Ovary (tissue), 9 donors: ENCODE results near the gene C1orf115. TPM values are rescaled to one million over a fixed set of nuclear protein-coding genes. Genes with fewer than 3 reads are reported as not detected.

Source experiments
- DNase-seq, 5 donors: peaks; one replicate each; pipeline ENCODE4 v3.0.0-alpha.2; 2019 to 2020
- H3K27ac ChIP-seq, 2 donors: fragments of 200-600 bp; one replicate each; pipeline versions ENCODE4 v1.5.1 to v1.8.0; 2019 to 2022
- H3K27me3 ChIP-seq: fragments of 200-600 bp; one replicate; pipeline ENCODE4 v1.8.0; 2022
- H3K36me3 ChIP-seq: fragments of 200-600 bp; sonication (generic); one replicate; pipeline ENCODE4 v1.5.1; 2019
- H3K4me1 ChIP-seq: one replicate; pipeline ENCODE4 v1.8.1; 2013; ENCODE audit warnings: mild to moderate bottlenecking, moderate library complexity; ENCODE audit not compliant: insufficient read depth
- H3K4me3 ChIP-seq: fragments of 200-600 bp; sonication (generic); one replicate; pipeline ENCODE4 v1.5.1; 2017
- H3K9me3 ChIP-seq, 2 donors: fragments of 200-600 bp in 1 of 2; sonication (generic) in 1 of 2; one replicate each; pipeline versions ENCODE4 v1.5.1 to v1.8.1; 2013 to 2019; ENCODE audit warnings: mild to moderate bottlenecking in 1 of 2, moderate library complexity in 1 of 2
- CTCF ChIP-seq, 3 donors: fragments of 450-650 bp in 2 of 3; fragments of 200-600 bp in 1 of 3; IDR thresholded peaks; one replicate each; pipeline versions ENCODE4 v1.5.1 to v1.8.0; 2016 to 2022; ENCODE audit warnings: antibody characterized with exemption in 3 of 3, mild to moderate bottlenecking in 1 of 3
- EP300 ChIP-seq: sonication (generic); formaldehyde crosslinking; IDR thresholded peaks from one replicate; pipeline ENCODE4 v1.6.1; 2017; ENCODE audit warnings: antibody characterized with exemption
- POLR2A ChIP-seq: fragments of 450-650 bp; IDR thresholded peaks from one replicate; pipeline ENCODE4 v1.6.1; 2017; ENCODE audit warnings: antibody characterized with exemption, mild to moderate bottlenecking, moderate library complexity
- WGBS, 3 donors: extraction: QIAGEN DNeasy Blood & Tissue Kit in 1 of 3; methylation state at CpG; one replicate each; pipeline versions ENCODE4 v1.1.5 to v1.1.7; 2013 to 2017; 5-methylcytosine and 5-hydroxymethylcytosine counted together
- intact Hi-C, 4 donors: fragments of 100-400 bp; cut with DNase I; formaldehyde crosslinking; loops; one replicate each; pipeline versions ENCODE4 v1.11.0 to v1.15.1; 2022 to 2023
- polyA plus RNA-seq, 2 donors: library from polyadenylated mRNA; stranded (reverse); fragments of 200-250 nt in 1 of 2; fragments of 350-450 nt in 1 of 2; fragmentation: Illumina TruSeq in 1 of 2; extraction: RNeasy Lipid Tissue Mini Kit (QIAGEN cat#74804) in 1 of 2; gene quantifications; one replicate each; pipeline ENCODE4 v1.2.3, GENCODE V29; 2013 to 2014
- total RNA-seq, 7 donors: library from RNA; depleted of rRNA in 2 of 7; stranded (reverse); fragments of >200 nt in 2 of 7; fragmentation: NEBNext Ultra II Directional in 3 of 7; extraction: Animal tissue kit (Norgen Biotek cat#: 25700) in 3 of 7; gene quantifications; one replicate each; pipeline versions ENCODE4 v1.1.0 to v1.2.4, GENCODE V29; 2016 to 2023
- donor health status: DM: no; HTN: no; CAD: no; lungs with moderate emphysema.
- donor health status: DM: no; HTN: no; CAD: no.
- donor health status: Bipolar disorder and iron deficiency.
- donor health status: DM: yes; HTN: yes; CAD: no.
- donor health status: DM: no; HTN: no; CAD: no.
- donor health status: DM: yes; HTN: yes; CAD: no.

C1orf115 gene
- total and polyA plus RNA-seq, 9 donors: 10.0 to 23.8 (median 17.6) TPM

- H3K27me3 ChIP-seq: no peaks in the 10 kb centered on the region
- H3K4me3 ChIP-seq: no peak overlapping the region
- intact Hi-C loops: loop anchor here in 1 of 4 donors (5.0 kb wide), 1 partner anchor 40 kb away; no protein-coding TSS in a partner anchor
- no peaks in the 10 kb centered on the region for H3K9me3 ChIP-seq
- H3K4me1 ChIP-seq: peaks cover 2% of the 10 kb centered on the region
- no peak overlapping the region for H3K27ac ChIP-seq
- H3K36me3 ChIP-seq: no peaks in the 10 kb centered on the region
- TF ChIP-seq POLR2A: no peak
- TF ChIP-seq CTCF (IDR thresholded peaks at IDR 0.05): no peak
- TF ChIP-seq EP300: no peak
- no peak for DNase-seq
- WGBS, 3 donors: 92 to 93% (median 93%) methylated on average over 8 of the region's 8 CpGs
Observed at GRCh38 chr1:220692436-220693228, 2.5 kb downstream of the C1orf115 start.

GRCh38 chr1:220694866-220695382, 4.8 kb downstream of the C1orf115 start:
- TF ChIP-seq EP300: no peak
- TF ChIP-seq CTCF (IDR thresholded peaks at IDR 0.05): no peak
- no peak for TF ChIP-seq POLR2A
- DNase-seq: no peak
- 95 to 97% (median 97%) methylated on average over 8 of the region's 8 CpGs for WGBS, 3 donors
- Histone ChIP-seq H3K4me3 (no peak overlapping the region), H3K4me1 (no peaks in the 10 kb centered on the region), H3K27ac (no peak overlapping the region), H3K36me3 (no peaks in the 10 kb centered on the region), H3K27me3 (no peaks in the 10 kb centered on the region), H3K9me3 (no peaks in the 10 kb centered on the region)
- intact Hi-C loops: loop anchor here in 3 of 4 donors (5.0 kb wide), 3 partner anchors 37 to 82 kb away; no protein-coding TSS in a partner anchor

GRCh38 chr1:220695426-220695825, 5.3 kb downstream of the C1orf115 start:
- 92 to 94% (median 93%) methylated on average over 4 of the region's 4 CpGs for WGBS, 3 donors
- DNase-seq: no peak
- Histone ChIP-seq H3K27me3 (no peaks in the 10 kb centered on the region), H3K9me3 (no peaks in the 10 kb centered on the region), H3K4me3 (no peak overlapping the region), H3K36me3 (no peaks in the 10 kb centered on the region), H3K4me1 (no peaks in the 10 kb centered on the region), H3K27ac (no peak overlapping the region)
- intact Hi-C loops: loop anchor here in 2 of 4 donors (5.0 kb wide), 2 partner anchors 77 to 82 kb away; no protein-coding TSS in a partner anchor
- no peak for TF ChIP-seq POLR2A
- no peak for TF ChIP-seq EP300
- no peak for TF ChIP-seq CTCF (IDR thresholded peaks at IDR 0.05)

- H3K9me3 ChIP-seq: no peaks in the 10 kb centered on the region
- H3K36me3 ChIP-seq: no peaks in the 10 kb centered on the region
- H3K4me3 ChIP-seq: no peak overlapping the region
- no peak overlapping the region for H3K27ac ChIP-seq
- no peak for DNase-seq
- no peak for TF ChIP-seq EP300
- TF ChIP-seq POLR2A: no peak
- TF ChIP-seq CTCF (IDR thresholded peaks at IDR 0.05): no peak
- H3K4me1 ChIP-seq: no peaks in the 10 kb centered on the region
- H3K27me3 ChIP-seq: no peaks in the 10 kb centered on the region
- WGBS, 3 donors: 89 to 90% (median 90%) methylated on average over 16 of the region's 16 CpGs
- intact Hi-C loops: loop anchor here in 2 of 4 donors (5.0 kb wide), 2 partner anchors 76 to 81 kb away; no protein-coding TSS in a partner anchor
Observed at GRCh38 chr1:220696226-220696862, 6.2 kb downstream of the C1orf115 start.
